H1 (cell line): ENCODE measurements around the gene BFSP2. TPM values are rescaled to one million over a fixed set of nuclear protein-coding genes. Genes with fewer than 3 reads are reported as not detected.
A peak's percentile ranks its signal among the peaks of the same experiment; 100 is the strongest.

ENCODE experiments used
- CTCF ChIA-PET: fragments of 300-600 bp; sonication (Branson Sonifier 250); formaldehyde crosslinking; loops from one replicate; lab custom pipeline; 2021; ENCODE audit not compliant: partially characterized antibody; lab: Charles Lee
- POLR2A ChIA-PET: fragments of 300-600 bp; sonication (Branson Sonifier 250); formaldehyde crosslinking; loops from one replicate; lab custom pipeline; 2021; ENCODE audit warnings: inconsistent platforms; ENCODE audit not compliant: partially characterized antibody; lab: Charles Lee
- DNase-seq, 2 experiments: peaks; one replicate each; pipeline versions ENCODE4 v3.0.0 to v3.0.0-alpha.2; 2010 to 2022; ENCODE audit warnings: low spot score in 2 of 2, low read depth in 1 of 2, mixed read lengths in 1 of 2
- FAIRE-seq: peaks from 2 replicates; lab custom pipeline; 2011; peaks lifted over from hg19 to GRCh38; lab: Jason Lieb, UNC
- H2AFZ ChIP-seq: 2 replicates; pipeline ENCODE4 v1.8.1; 2012; ENCODE audit warnings: low read length, inconsistent platforms
- H2AK5ac ChIP-seq: 2 replicates; pipeline ENCODE4 v1.6.1; 2013; ENCODE audit warnings: low read depth, low read length
- H2BK120ac ChIP-seq: replicated peaks from 2 replicates; pipeline ENCODE3; 2013; ENCODE audit warnings: low read depth, low read length, inconsistent platforms
- H2BK12ac ChIP-seq: 2 replicates; pipeline ENCODE4 v1.6.1; 2013; ENCODE audit warnings: low read depth, low read length
- H2BK15ac ChIP-seq: 2 replicates; pipeline ENCODE4 v1.6.1; 2013; ENCODE audit warnings: low read length
- H2BK20ac ChIP-seq: 2 replicates; pipeline ENCODE4 v1.6.1; 2013; ENCODE audit warnings: low read length
- H2BK5ac ChIP-seq: 2 replicates; pipeline ENCODE4 v1.6.1; 2013; ENCODE audit warnings: low read depth, low read length
- H3K14ac ChIP-seq: 2 replicates; pipeline ENCODE4 v1.6.1; 2013; ENCODE audit warnings: inconsistent platforms; ENCODE audit not compliant: insufficient read length
- H3K18ac ChIP-seq: 2 replicates; pipeline ENCODE4 v1.6.1; 2013; ENCODE audit warnings: low read length; ENCODE audit errors: extremely low read depth
- H3K23ac ChIP-seq: 2 replicates; pipeline ENCODE4 v1.6.1; 2013; ENCODE audit warnings: inconsistent platforms; ENCODE audit not compliant: insufficient read length
- H3K23me2 ChIP-seq: 2 replicates; pipeline ENCODE4 v1.6.1; 2013; ENCODE audit warnings: low read depth, low read length
- H3K27ac ChIP-seq: 2 replicates; pipeline ENCODE4 v1.6.1; 2011; ENCODE audit warnings: low read depth, low read length, inconsistent platforms
- H3K27me3 ChIP-seq, 4 experiments: replicated peaks in 1 of 4; 1 replicate in 1 of 4; 2 replicates in 3 of 4; pipeline versions ENCODE4 v1.6.1 to v1.8.1; 2011 to 2013; ENCODE audit warnings: low read length in 3 of 4, mild to moderate bottlenecking in 3 of 4, inconsistent platforms in 2 of 4, mixed read lengths in 2 of 4, moderate library complexity in 1 of 4; ENCODE audit not compliant: control insufficient read depth in 3 of 4, insufficient read depth in 3 of 4; ENCODE audit errors: extremely low read depth in 1 of 4
- H3K36me3 ChIP-seq, 4 experiments: 2 replicates each; pipeline versions ENCODE4 v1.6.1 to v1.8.1; 2011 to 2013; ENCODE audit warnings: mild to moderate bottlenecking in 4 of 4, low read length in 3 of 4, moderate library complexity in 2 of 4, control low read depth in 1 of 4, inconsistent platforms in 1 of 4; ENCODE audit not compliant: insufficient read depth in 4 of 4, control insufficient read depth in 2 of 4
- H3K4ac ChIP-seq: replicated peaks from 2 replicates; pipeline ENCODE3; 2013; ENCODE audit warnings: low read length, low read depth, mixed read lengths, inconsistent platforms; ENCODE audit not compliant: insufficient read length
- H3K4me1 ChIP-seq, 4 experiments: replicated peaks in 1 of 4; 1 replicate in 1 of 4; 2 replicates in 3 of 4; pipeline versions ENCODE4 v1.6.1 to v1.8.1; 2011 to 2013; ENCODE audit warnings: low read length in 3 of 4, inconsistent platforms in 2 of 4, mixed read lengths in 1 of 4; ENCODE audit not compliant: insufficient read depth in 4 of 4, control insufficient read depth in 3 of 4
- H3K4me2 ChIP-seq, 2 experiments: 2 replicates each; pipeline versions ENCODE4 v1.6.1 to v1.8.1; 2011 to 2013; ENCODE audit warnings: low read depth in 2 of 2, low read length in 2 of 2, control low read depth in 1 of 2, inconsistent platforms in 1 of 2, mild to moderate bottlenecking in 1 of 2; ENCODE audit not compliant: insufficient read depth in 1 of 2
- H3K4me3 ChIP-seq, 4 experiments: fragments of 200-600, 300-600 bp in 1 of 4; sonication (generic), shearing (Covaris generic), sonication (Bioruptor Twin) in 1 of 4; 2 replicates each; pipeline versions ENCODE4 v1.5.1 to v1.8.1; 2011 to 2016; ENCODE audit warnings: low read length in 4 of 4, low read depth in 3 of 4, control low read depth in 2 of 4, inconsistent platforms in 2 of 4, mild to moderate bottlenecking in 2 of 4, mixed read lengths in 1 of 4, moderate library complexity in 1 of 4; ENCODE audit not compliant: insufficient read depth in 2 of 4; ENCODE audit errors: extremely low read depth in 1 of 4
- H3K56ac ChIP-seq: replicated peaks from 2 replicates; pipeline ENCODE3; 2013; ENCODE audit warnings: low read depth, mild to moderate bottlenecking, mixed read lengths, low read length, inconsistent platforms; ENCODE audit not compliant: insufficient read length
- H3K79me1 ChIP-seq: 2 replicates; pipeline ENCODE4 v1.6.1; 2013; ENCODE audit warnings: low read depth, low read length, control low read depth
- H3K79me2 ChIP-seq, 2 experiments: 2 replicates each; pipeline versions ENCODE4 v1.6.1 to v1.8.1; 2012 to 2013; ENCODE audit warnings: low read length in 2 of 2, mild to moderate bottlenecking in 2 of 2, inconsistent platforms in 1 of 2; ENCODE audit not compliant: insufficient read depth in 2 of 2, control insufficient read depth in 1 of 2
- H3K9ac ChIP-seq, 4 experiments: replicated peaks in 1 of 4; 1 replicate in 1 of 4; 2 replicates in 3 of 4; pipeline versions ENCODE4 v1.6.1 to v1.8.1; 2011 to 2013; ENCODE audit warnings: low read depth in 3 of 4, low read length in 3 of 4, control low read depth in 2 of 4, mild to moderate bottlenecking in 2 of 4, moderate library complexity in 2 of 4, inconsistent platforms in 1 of 4; ENCODE audit errors: extremely low read depth in 1 of 4
- H3K9me3 ChIP-seq, 2 experiments: 2 replicates each; pipeline versions ENCODE4 v1.6.1 to v1.8.1; 2012 to 2013; ENCODE audit warnings: mild to moderate bottlenecking in 2 of 2, moderate library complexity in 2 of 2, control low read depth in 1 of 2, inconsistent platforms in 1 of 2, low read depth in 1 of 2, low read length in 1 of 2, mixed read lengths in 1 of 2; ENCODE audit not compliant: insufficient read depth in 2 of 2
- H4K20me1 ChIP-seq, 2 experiments: replicated peaks in 1 of 2; 2 replicates each; pipeline versions ENCODE3 to v1.8.1; 2011 to 2013; ENCODE audit warnings: inconsistent platforms in 2 of 2, low read length in 2 of 2, mild to moderate bottlenecking in 1 of 2; ENCODE audit not compliant: insufficient read depth in 2 of 2, control insufficient read depth in 1 of 2
- H4K5ac ChIP-seq: 2 replicates; pipeline ENCODE4 v1.6.1; 2013; ENCODE audit warnings: low read length, low read depth, mixed read lengths, inconsistent platforms; ENCODE audit not compliant: insufficient read length
- H4K8ac ChIP-seq: 2 replicates; pipeline ENCODE4 v1.8.0; 2013; ENCODE audit warnings: mild to moderate bottlenecking, moderate library complexity, low read length, inconsistent platforms; ENCODE audit not compliant: insufficient read depth; ENCODE audit errors: extremely low read depth
- H4K91ac ChIP-seq: replicated peaks from 2 replicates; pipeline ENCODE3; 2013; ENCODE audit warnings: low read length, mixed read lengths, inconsistent platforms; ENCODE audit not compliant: insufficient read length
- EP300 ChIP-seq, 2 experiments: IDR thresholded peaks; 1 replicate in 1 of 2; 2 replicates in 1 of 2; pipeline ENCODE4 v1.6.1; 2011 to 2012; ENCODE audit warnings: low read depth in 2 of 2, low read length in 2 of 2, mild to moderate bottlenecking in 2 of 2, borderline replicate concordance in 1 of 2, inconsistent platforms in 1 of 2, moderate library complexity in 1 of 2
- FOSL1 ChIP-seq: IDR thresholded peaks from 2 replicates; pipeline ENCODE4 v1.6.1; 2011; ENCODE audit warnings: mild to moderate bottlenecking, low read depth, low read length, moderate library complexity; ENCODE audit not compliant: insufficient read depth
- KDM1A ChIP-seq: fragments of 200-600, 300-600 bp; sonication (generic); IDR thresholded peaks from 2 replicates; pipeline ENCODE4 v1.7.1; 2016; ENCODE audit warnings: mild to moderate bottlenecking, low read length, borderline replicate concordance
- KDM4A ChIP-seq: IDR thresholded peaks from one replicate; pipeline ENCODE4 v1.7.1; 2012; ENCODE audit warnings: low read depth, mild to moderate bottlenecking, moderate library complexity, low read length, inconsistent platforms; ENCODE audit not compliant: severe bottlenecking
- MAFK ChIP-seq: IDR thresholded peaks from 2 replicates; pipeline ENCODE4 v1.6.1; 2012; ENCODE audit warnings: low read depth, mild to moderate bottlenecking, improper control_type of control experiment, low read length
- RXRA ChIP-seq: IDR thresholded peaks from 2 replicates; pipeline ENCODE4 v1.6.1; 2011; ENCODE audit warnings: low read depth, mild to moderate bottlenecking, low read length, moderate library complexity; ENCODE audit not compliant: insufficient read depth
- SAP30 ChIP-seq: fragments of 300-600 bp; sonication (generic); IDR thresholded peaks from 2 replicates; pipeline ENCODE4 v1.7.1; 2012; ENCODE audit warnings: low read length, moderate library complexity, mild to moderate bottlenecking, inconsistent platforms; ENCODE audit not compliant: insufficient read depth, insufficient replicate concordance
- ZNF274 ChIP-seq: IDR thresholded peaks from 2 replicates; pipeline ENCODE4 v1.7.0; 2012; ENCODE audit warnings: low read length, borderline replicate concordance; ENCODE audit errors: extremely low read depth
- WGBS, 2 experiments: shearing (Covaris generic) in 1 of 2; methylation state at CpG; one replicate each; pipeline versions ENCODE4 v1.1.6 to v1.1.7; 2013 to 2015; ENCODE audit warnings: low lambda C conversion rate in 2 of 2, mixed read lengths in 2 of 2, inconsistent platforms in 1 of 2, low coverage in 1 of 2, missing lambda C conversion rate in 1 of 2; ENCODE audit not compliant: insufficient replicate concordance in 2 of 2, insufficient coverage in 1 of 2, insufficient read length in 1 of 2; ENCODE audit errors: extremely low coverage in 1 of 2, missing lambda C conversion rate in 1 of 2; 5-methylcytosine and 5-hydroxymethylcytosine counted together
- polyA plus RNA-seq, 7 experiments: library from polyadenylated mRNA; depleted of rRNA in 3 of 7; stranded (reverse) in 5 of 7; unstranded in 2 of 7; fragments of >200 nt in 5 of 7; fragments of 200-250 nt in 2 of 7; gene quantifications; 1 replicate in 5 of 7; 2 replicates in 1 of 7; 4 replicates in 1 of 7; pipeline versions ENCODE4 v1.2.1 to v1.2.3, GENCODE V29; 2011 to 2013; ENCODE audit warnings: missing spikeins in 2 of 7, mixed read lengths in 2 of 7
- total RNA-seq: library from RNA; stranded (reverse); fragmentation: NEBNext Ultra II Directional; extraction: Animal tissue kit (Norgen Biotek cat#: 25700); gene quantifications from 2 replicates; pipeline ENCODE4 v1.2.1, GENCODE V29; 2021
- TF ChIP-seq, protein P1 (sequence below): IDR thresholded peaks from 2 replicates; pipeline ENCODE4 v1.6.1; 2011; ENCODE audit warnings: low read length, improper control_type of control experiment

The BFSP2 gene
- total and polyA plus RNA-seq, 2 of the 8 experiments (the other 6 are each of a cell fraction or from before 2014, with no cell fraction given) = not detected

DNA sequence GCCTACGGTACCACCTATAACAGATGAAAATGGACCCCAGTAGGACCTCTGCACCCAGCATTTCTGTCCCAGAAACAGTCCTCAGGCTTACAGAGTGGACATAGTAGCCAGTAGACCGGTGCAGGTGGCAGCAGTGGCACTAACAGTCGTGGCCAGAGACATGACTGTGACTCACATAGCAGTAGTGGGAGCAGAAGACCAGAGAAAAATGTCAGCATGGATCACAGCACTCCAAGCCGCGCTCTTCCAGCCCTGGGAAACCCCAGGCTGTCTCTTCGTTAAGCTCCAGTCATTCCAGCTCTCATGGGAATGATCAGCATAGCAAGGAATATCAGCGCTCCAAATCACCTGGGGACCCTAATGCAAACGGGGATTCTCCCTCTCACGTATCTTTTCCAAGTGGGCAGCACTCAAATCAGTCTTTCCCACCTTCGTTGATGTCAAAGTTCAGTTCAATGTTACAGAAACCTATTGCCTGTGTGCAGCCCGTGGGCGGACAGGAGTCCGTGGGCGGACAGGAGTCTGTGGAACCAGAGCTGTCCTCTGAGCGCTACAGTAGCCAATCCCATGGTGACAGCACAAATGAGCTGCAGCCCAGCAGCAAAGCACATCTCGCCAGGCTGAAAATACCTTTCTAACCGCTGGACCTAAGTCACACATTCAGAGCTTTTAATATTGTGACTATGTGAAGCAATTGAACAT is 10.5 kb downstream of the BFSP2 start:
- Histone ChIP-seq H3K36me3 (no peaks in the 10 kb centered on the region), H4K5ac (no peak overlapping the region), H2AK5ac (no peak overlapping the region), H3K18ac (no peak overlapping the region), H2BK120ac (no peak overlapping the region), H3K4me2 (no peak overlapping the region), H2BK12ac (peak overlapping the region; percentile 39; the same call in 1 of the 2 replicates), H3K27me3 (no peaks in the 10 kb centered on the region), H3K56ac (no peak overlapping the region), H3K4ac (no peak overlapping the region), H3K27ac (no peak overlapping the region), H3K14ac (no peak overlapping the region), H2BK20ac (0 out of 2 replicates have a peak overlapping the region, but pooled peaks have one; percentile 43), H4K91ac (no peak overlapping the region), H3K23ac (no peak overlapping the region), H3K79me1 (no peaks in the 10 kb centered on the region), H3K4me3 (no peak overlapping the region), H3K4me1 (no peaks in the 10 kb centered on the region), H3K79me2 (no peaks in the 10 kb centered on the region), H2BK5ac (no peak overlapping the region), H4K8ac (no peak overlapping the region), H3K23me2 (no peaks in the 10 kb centered on the region; the same call in 1 of the 2 replicates), H3K9ac (no peak overlapping the region), H2BK15ac (no peak overlapping the region), H3K9me3 (no peaks in the 10 kb centered on the region), H4K20me1 (no peaks in the 10 kb centered on the region), H2AFZ (peak overlapping the region; percentile 58; the same call in 1 of the 2 replicates)
- WGBS, 2 experiments = 85% methylated on average over 17 of the region's 17 CpGs; no CpG with 5 or more reads in 1 of the 2 experiments
- FAIRE-seq = no peak
- DNase-seq = no peak
- TF ChIP-seq KDM4A = no peak
- TF ChIP-seq SAP30 = no peak
- no peak for TF ChIP-seq ZNF274
- TF ChIP-seq EP300 (IDR thresholded peaks at IDR 0.05; ENCODE audit: borderline replicate concordance in 1 of 2, low read depth in 2 of 2, low read length in 2 of 2) = no peak
- TF ChIP-seq FOSL1 = no peak
- TF ChIP-seq MAFK = no peak
- no peak for TF ChIP-seq RXRA
- TF ChIP-seq, protein P1, sequence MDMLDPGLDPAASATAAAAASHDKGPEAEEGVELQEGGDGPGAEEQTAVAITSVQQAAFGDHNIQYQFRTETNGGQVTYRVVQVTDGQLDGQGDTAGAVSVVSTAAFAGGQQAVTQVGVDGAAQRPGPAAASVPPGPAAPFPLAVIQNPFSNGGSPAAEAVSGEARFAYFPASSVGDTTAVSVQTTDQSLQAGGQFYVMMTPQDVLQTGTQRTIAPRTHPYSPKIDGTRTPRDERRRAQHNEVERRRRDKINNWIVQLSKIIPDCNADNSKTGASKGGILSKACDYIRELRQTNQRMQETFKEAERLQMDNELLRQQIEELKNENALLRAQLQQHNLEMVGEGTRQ = no peak
- no peak for TF ChIP-seq KDM1A
- ChIA-PET POLR2A (interaction anchor here (0.8 to 0.9 kb wide), 2 partner anchors 10 kb away, joined by 3 to 4 read pairs; no protein-coding TSS in a partner anchor), CTCF (interaction anchor here (0.7 to 3.0 kb wide), 5 partner anchors 9 to 680 kb away, joined by 3 to 20 read pairs (median 4); no protein-coding TSS in a partner anchor)
